ENCODE results near the gene PIP4K2A.

- TF ChIP-seq CTCF (IDR thresholded peaks at IDR 0.05) (no peak), POLR2A (IDR thresholded peaks at IDR 0.05) (no peak)
Observed at GRCh38 chr10:22679608-22680007, 34.8 kb downstream of the PIP4K2A start.
